ENCODE data around the gene MRGPRE.

DNA sequence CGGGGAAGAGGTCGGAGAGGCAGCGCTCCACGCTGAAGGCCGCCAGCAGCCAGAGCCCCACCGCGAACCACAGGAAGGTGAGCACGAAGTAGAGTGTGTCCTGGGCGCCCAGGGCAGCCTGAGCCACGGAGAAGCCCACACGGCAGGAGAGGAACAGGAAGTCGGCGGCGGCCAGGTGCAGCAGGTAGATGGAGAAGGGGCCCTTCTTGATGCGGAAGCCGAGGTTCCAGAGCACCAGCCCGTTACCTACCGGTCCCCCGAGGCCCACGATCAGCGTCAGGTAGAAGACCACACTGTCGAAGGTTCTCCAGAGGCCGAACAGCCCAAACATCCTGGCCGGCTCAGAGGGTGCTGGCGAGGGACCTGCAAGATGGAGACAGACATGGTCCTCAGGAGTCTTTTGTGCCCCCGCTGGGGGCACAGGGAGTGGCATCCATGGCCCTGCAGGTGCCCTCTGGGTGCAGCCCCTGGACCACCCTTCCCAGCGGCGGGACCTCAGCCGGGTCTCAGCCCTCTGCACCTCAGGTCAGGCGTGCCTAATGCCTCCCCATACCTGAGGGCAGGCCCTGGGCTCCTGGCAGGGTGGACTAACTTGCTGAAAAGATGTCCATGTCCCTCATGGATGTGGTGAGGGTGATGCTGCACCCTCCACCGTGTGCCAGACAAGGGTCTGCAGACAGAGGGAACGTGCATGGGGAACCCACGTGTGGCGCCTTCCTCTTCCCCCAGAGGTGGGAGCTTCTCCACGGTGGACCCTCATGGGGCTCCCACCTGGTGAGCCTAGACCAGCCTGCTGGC lies 13.5 kb downstream of the MRGPRE start, which contains the start of gene MRGPRG:
- TF ChIP-seq CTCF (IDR thresholded peaks at IDR 0.05; ENCODE audit: insufficient read depth, low read length) (no peak), GABPA (IDR thresholded peaks at IDR 0.05; ENCODE audit: low read depth) (no peak), REST (IDR thresholded peaks at IDR 0.05; ENCODE audit: insufficient replicate concordance, low read depth) (no peak), POLR2AphosphoS5 (IDR thresholded peaks at IDR 0.05; ENCODE audit: low read depth) (no peak), SPI1 (IDR thresholded peaks at IDR 0.05; ENCODE audit: borderline replicate concordance, low read depth) (no peak)
